ENCODE data around the gene SAP30. TPM values are rescaled to one million over a fixed set of nuclear protein-coding genes. Genes with fewer than 3 reads are reported as not detected.

Gene SAP30
- total RNA-seq, 1 experiment from 2014 or later, result 13.5 TPM

DNA sequence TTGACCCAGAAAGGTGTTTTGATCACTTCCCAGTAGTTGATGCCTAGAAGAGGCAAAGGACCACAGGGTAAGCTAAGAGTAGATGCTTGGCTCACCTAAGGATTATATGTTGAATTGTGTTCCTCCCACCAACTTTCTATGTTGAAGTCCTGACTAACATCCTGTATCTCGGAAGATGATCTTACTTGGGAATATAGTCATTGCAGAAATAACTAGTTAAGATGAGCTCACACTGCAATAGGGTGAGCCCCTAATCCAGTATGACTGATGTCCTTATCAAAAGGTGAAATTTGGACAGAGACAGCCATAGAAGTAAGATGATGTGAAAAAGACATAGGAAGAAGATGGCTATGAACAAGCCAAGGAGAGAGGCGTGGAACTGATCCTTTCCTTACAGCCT lies 33.3 kb upstream of the SAP30 start:
- Histone ChIP-seq H2BK20ac (ENCODE audit: low read depth, low read length, poor library complexity, severe bottlenecking) (no peak overlapping the region), H3K79me2 (ENCODE audit: insufficient read depth, low read length) (peaks cover 6% of the 10 kb centered on the region; the same call in 1 of the 2 replicates), H2BK120ac (ENCODE audit: low read depth, low read length, poor library complexity, severe bottlenecking) (no peak overlapping the region), H2AFZ (ENCODE audit: low read length) (no peak overlapping the region), H3K9ac (ENCODE audit: extremely low read depth, insufficient read length, low read length) (no peak overlapping the region), H4K20me1 (ENCODE audit: control insufficient read depth, insufficient read depth, insufficient read length) (no peaks in the 10 kb centered on the region), H3K9me3 (ENCODE audit: control insufficient read depth, low read depth, low read length) (no peaks in the 10 kb centered on the region), H4K5ac (ENCODE audit: insufficient read length, low read depth, low read length) (no peak overlapping the region), H3K18ac (ENCODE audit: insufficient read length, low read depth, low read length) (no peak overlapping the region), H2BK12ac (ENCODE audit: insufficient read length, low read depth, low read length) (no peak overlapping the region), H3K27ac (ENCODE audit: insufficient read length, low read depth, low read length) (no peak overlapping the region), H2BK5ac (ENCODE audit: insufficient read length, low read length) (no peak overlapping the region), H3K27me3 (ENCODE audit: insufficient read depth, low read length) (no peaks in the 10 kb centered on the region), H3K4ac (ENCODE audit: low read depth, low read length) (no peak overlapping the region), H3K14ac (ENCODE audit: insufficient read depth, low read length) (no peak overlapping the region), H3K4me1 (ENCODE audit: insufficient read depth, low read length) (no peaks in the 10 kb centered on the region), H3K23me2 (ENCODE audit: insufficient read length, low read depth, low read length, poor library complexity, severe bottlenecking) (peaks cover 8% of the 10 kb centered on the region), H4K91ac (ENCODE audit: insufficient read length, low read depth, low read length) (no peak overlapping the region), H2AK5ac (ENCODE audit: insufficient read length, low read length) (no peak overlapping the region), H3K4me2 (ENCODE audit: insufficient read depth, insufficient read length, low read length) (no peak overlapping the region), H3K79me1 (ENCODE audit: insufficient read depth, low read depth, low read length, poor library complexity, severe bottlenecking) (no peaks in the 10 kb centered on the region), H3K23ac (ENCODE audit: insufficient read length, low read depth, low read length) (no peak overlapping the region), H4K8ac (replicated peaks; ENCODE audit: insufficient read length, low read depth, low read length) (no peak overlapping the region), H2BK15ac (ENCODE audit: low read depth, low read length) (no peak overlapping the region), H3K56ac (ENCODE audit: insufficient read length, low read depth, low read length) (no peak overlapping the region), H3T11ph (ENCODE audit: low read length) (no peak overlapping the region)
- no peak overlapping the region for H3K4me3 Mint-ChIP-seq
- no peak for DNase-seq
- H3K27me3 Mint-ChIP-seq (ENCODE audit: low read depth), result peaks cover 2% of the 10 kb centered on the region; the same call in 1 of the 2 replicates
- WGBS (ENCODE audit: extremely low coverage, insufficient read length, low lambda C conversion rate), result no CpG with 5 or more reads among the region's 2 CpGs
- TF ChIP-seq, protein P1, sequence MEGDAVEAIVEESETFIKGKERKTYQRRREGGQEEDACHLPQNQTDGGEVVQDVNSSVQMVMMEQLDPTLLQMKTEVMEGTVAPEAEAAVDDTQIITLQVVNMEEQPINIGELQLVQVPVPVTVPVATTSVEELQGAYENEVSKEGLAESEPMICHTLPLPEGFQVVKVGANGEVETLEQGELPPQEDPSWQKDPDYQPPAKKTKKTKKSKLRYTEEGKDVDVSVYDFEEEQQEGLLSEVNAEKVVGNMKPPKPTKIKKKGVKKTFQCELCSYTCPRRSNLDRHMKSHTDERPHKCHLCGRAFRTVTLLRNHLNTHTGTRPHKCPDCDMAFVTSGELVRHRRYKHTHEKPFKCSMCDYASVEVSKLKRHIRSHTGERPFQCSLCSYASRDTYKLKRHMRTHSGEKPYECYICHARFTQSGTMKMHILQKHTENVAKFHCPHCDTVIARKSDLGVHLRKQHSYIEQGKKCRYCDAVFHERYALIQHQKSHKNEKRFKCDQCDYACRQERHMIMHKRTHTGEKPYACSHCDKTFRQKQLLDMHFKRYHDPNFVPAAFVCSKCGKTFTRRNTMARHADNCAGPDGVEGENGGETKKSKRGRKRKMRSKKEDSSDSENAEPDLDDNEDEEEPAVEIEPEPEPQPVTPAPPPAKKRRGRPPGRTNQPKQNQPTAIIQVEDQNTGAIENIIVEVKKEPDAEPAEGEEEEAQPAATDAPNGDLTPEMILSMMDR (conservative IDR thresholded peaks at IDR 0.05), result no peak
- peaks cover 5 to 8% of the 10 kb centered on the region in 2 experiments; a peak in 3 of 5 replicates for H3K9me3 Mint-ChIP-seq
- no peak overlapping the region for H3K27ac Mint-ChIP-seq
- H3K4me1 Mint-ChIP-seq, result peaks cover 23 to 39% of the 10 kb centered on the region in 2 experiments
- H3K36me3 Mint-ChIP-seq (ENCODE audit: insufficient read depth in 1 of 3, low read depth in 3 of 3), result peaks cover 15 to 16% (median 16%) of the 10 kb centered on the region in 3 experiments
